GM18502 (cell line): ENCODE data around the gene SGCD.

Source experiments
- ATAC-seq: cut with Tn5 transposase; IDR thresholded peaks from one replicate; pipeline ENCODE4 v1.9.1; 2021; ENCODE audit warnings: mild to moderate bottlenecking; ENCODE audit not compliant: unreplicated experiment, poor library complexity

The SGCD gene

GRCh38 chr5:156741516-156741915 is 414.6 kb downstream of the SGCD start:
- no peak for ATAC-seq

GRCh38 chr5:156753846-156754245 is 426.9 kb downstream of the SGCD start:
- no peak for ATAC-seq

GRCh38 chr5:156755421-156756087 is 428.6 kb downstream of the SGCD start:
- ATAC-seq, result no peak

GRCh38 chr5:156758011-156758791 is 431.2 kb downstream of the SGCD start:
- ATAC-seq, result no peak

GRCh38 chr5:156759156-156759555 is 432.2 kb downstream of the SGCD start:
- ATAC-seq, result no peak

- no peak for ATAC-seq
Measured at GRCh38 chr5:156762771-156763170, 435.8 kb downstream of the SGCD start.

DNA sequence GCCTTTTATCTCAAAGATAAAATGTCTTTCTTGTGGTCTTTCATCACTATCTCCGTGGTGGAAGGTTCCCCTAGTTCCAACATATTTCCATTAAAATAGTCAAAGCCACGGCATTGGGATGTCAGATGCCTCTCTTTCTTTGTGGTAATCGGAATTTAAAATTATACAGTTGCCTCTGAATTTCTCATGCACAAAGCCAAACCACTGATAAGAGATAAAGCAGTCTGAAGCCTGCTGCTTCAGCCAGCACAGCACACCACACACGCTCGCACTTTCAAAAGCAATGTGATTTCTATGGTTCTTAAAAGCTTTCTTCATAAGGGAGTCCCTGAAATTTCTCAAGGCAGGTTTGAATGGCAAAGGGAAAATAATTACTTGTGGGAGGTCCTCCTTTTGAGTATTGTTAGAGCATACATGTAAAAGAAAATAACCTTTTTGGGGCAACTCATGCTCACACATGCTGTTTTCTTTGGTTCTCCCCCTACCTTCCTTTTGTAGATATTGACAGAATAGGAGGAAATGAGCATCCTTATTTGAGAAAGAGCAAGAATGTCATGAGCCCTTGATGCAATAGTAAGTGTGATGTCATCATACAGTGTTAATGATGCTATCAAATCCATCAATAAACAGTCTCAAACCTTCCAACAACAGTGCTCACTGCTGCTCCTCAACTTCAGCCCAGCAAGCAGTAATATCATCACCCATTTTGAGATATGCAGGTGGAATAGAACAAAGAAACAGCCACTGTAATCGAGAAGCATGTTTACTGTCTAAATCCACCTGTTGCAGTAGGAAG is 437.4 kb downstream of the SGCD start:
- no peak for ATAC-seq

GRCh38 chr5:156774273-156774672 is 447.3 kb downstream of the SGCD start:
- ATAC-seq, result no peak

DNA sequence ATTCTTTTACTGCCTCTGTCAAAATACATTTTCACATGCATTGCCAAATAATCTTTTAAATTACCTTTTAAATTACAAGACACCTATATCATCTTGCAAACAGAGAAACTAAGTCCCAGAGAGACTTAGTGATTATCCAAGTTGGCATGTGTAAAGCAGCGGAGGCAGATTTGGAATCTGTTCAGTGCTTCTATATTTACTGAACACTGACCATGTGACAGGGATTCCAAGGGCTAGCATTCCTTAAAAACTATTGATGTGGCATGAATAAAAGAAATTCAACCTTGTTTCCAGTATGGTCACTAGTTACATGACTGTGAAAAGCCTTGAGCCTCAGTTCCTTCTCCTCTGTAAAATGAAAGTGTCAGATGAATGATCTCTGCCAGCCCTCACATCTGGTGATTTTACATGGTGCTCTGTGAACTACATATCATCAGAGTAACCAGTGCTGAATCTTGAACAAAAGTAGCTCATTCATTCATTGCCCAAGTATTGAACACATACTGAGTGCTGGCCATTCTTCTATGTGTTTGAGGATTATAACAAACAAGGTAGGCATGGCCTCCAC is 451.3 kb downstream of the SGCD start:
- no peak for ATAC-seq

- ATAC-seq, result no peak
Measured at GRCh38 chr5:156778752-156779151, 451.8 kb downstream of the SGCD start.

GRCh38 chr5:156779436-156779835 is 452.5 kb downstream of the SGCD start:
- no peak for ATAC-seq

DNA sequence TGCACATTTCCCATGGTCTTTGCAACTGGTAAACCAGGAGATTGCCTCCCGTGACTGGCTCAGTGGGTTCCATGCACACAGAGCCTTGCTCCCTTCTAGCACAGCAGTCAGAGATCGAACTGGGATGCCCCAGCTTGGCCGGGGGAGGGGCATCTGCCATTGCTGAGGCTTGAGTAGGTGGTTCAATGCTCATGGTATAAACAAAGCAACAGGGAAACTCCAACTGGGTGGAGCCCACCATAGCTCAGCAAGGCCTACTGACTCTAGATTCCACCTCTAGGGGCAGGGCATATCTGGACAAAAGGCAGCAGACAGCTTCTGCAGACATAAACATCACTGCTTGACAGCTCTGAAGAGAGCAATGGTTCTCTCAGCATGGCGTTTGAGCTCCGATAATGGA is 456.1 kb downstream of the SGCD start:
- ATAC-seq, result no peak

- no peak for ATAC-seq
Measured at GRCh38 chr5:156794687-156795086, 467.7 kb downstream of the SGCD start.

DNA sequence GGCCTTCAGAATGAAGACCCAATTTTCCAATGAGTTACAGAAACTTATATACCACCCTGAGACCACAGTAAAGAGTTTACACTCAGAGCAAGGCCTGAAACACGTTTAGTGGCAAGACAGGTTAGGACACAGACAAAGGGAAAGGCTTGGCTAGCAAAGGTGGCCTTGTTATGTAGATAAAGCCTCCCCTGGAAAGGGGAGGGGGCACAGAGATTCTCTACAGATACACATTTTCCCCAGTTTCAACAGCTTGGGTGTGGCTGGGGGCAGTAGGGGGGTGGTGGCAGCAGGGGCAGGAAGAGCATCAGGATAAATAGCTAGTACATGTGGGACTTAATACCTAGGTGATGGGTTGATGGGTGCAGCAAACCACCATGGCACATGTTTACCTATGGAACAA is 471.2 kb downstream of the SGCD start:
- ATAC-seq, result no peak

GRCh38 chr5:156799171-156799570 is 472.2 kb downstream of the SGCD start:
- ATAC-seq, result no peak

GRCh38 chr5:156800929-156801328 is 474.0 kb downstream of the SGCD start:
- ATAC-seq, result no peak

- no peak for ATAC-seq
Measured at GRCh38 chr5:156802501-156802900, 475.5 kb downstream of the SGCD start.

DNA sequence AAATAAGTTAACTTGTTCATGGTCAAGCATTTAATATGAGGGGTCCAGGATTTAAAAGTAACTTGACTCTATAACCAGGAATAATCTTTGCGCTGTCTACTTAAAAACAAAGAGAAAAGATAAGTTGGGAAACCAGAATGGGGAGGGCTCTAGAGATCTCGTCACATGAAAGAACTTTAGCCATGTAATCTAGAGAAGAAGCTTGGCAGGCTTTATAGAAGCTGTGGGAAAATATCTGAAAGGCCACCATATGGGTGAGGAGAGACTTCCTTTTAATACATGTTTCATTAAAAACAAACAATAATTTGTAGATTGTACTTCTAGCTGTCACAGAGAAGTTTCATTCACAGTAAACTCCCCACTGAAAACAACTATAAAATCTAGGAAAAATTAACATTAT is 476.4 kb downstream of the SGCD start:
- ATAC-seq, result no peak

GRCh38 chr5:156812959-156813358 is 486.0 kb downstream of the SGCD start:
- ATAC-seq, result no peak

GRCh38 chr5:156815988-156816599 is 489.1 kb downstream of the SGCD start:
- peak; percentile 75 for ATAC-seq
